ENCODE results near the gene GRB14. TPM values are rescaled to one million over a fixed set of nuclear protein-coding genes. Genes with fewer than 3 reads are reported as not detected.

GRB14 gene
- total RNA-seq (2021; ENCODE audit: unreplicated experiment) (not detected), Bru-seq, nascent RNA (percentile 14 among the genes with signal in this experiment), BruChase-seq, experiment 1, labeled RNA remaining after a 2-hour chase (percentile 15 among the genes with signal in this experiment), BruChase-seq, experiment 2, labeled RNA remaining after a 6-hour chase (percentile 11 among the genes with signal in this experiment)
- polyA plus RNA-seq (2012; ENCODE audit: insufficient read length) = not detected
- long read RNA-seq = 0 reads

DNA sequence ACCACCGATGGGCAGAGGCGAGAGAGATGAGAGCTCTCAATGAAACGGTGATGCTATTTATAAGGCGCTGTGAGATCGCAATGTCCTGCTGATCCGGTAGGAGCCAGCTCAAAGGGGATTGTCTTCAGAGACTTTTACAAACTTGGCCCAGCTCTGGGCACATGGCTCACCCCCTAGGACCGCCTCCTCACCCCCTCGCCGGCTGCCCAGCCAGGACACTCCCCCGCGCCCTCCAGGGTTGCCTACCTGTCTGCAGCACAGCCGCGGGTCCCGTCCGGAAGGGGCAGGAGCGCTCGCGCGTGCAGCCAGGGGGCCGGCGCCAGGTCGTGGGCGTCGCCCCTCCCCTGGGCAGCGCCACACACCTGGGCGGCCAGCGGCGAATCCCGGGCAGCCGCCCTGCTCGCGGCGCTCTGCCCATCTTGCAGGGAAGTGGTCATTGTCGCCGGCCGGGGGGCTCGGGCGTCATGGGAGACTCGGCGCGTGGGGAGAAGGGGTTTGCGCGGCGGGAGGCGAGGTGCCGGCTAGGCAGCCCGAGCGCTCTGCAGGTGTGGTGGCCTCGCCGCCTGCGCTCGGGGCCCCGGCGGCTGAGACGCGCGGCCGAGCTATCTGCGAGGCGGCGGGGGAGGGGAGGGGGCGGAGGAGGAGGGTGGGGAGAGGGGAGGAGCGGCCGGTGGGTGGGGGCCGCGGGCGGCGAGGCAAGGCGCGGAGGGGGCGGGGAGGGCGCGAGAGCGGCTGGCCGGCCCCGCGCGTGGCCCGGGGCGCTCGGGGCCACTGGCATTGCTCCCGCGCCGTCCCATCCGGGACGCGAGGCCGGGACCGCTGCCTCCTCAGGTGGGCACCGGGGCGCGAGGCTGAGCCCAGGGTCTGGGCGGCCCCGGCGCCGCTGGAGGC is at the start of gene GRB14:
TSS of gene GRB14 (minus strand) at position 610 of the 891 bp plus-strand sequence. CDS start at position 437, 173 bp downstream.
- H3K27me3 ChIP-seq (ENCODE audit: control insufficient read depth, insufficient read depth, low read length) = peaks cover 28% of the 10 kb centered on the region
- ChIA-PET POLR2A (no interaction called here), CTCF (no interaction called here)
- H3K4me1 ChIP-seq (ENCODE audit: control insufficient read depth, insufficient read depth, low read length) = no peaks in the 10 kb centered on the region
- no peak for TF ChIP-seq CTCF (IDR thresholded peaks at IDR 0.05)
- no peaks in the 10 kb centered on the region for H3K36me3 ChIP-seq (ENCODE audit: control insufficient read depth, insufficient read depth, low read length)
- no peak within 1 kb of the TSS for H3K27ac ChIP-seq (ENCODE audit: low read length)
- intact Hi-C loops (cut with micrococcal nuclease; ENCODE audit: unreplicated experiment) (no loop called here), in situ Hi-C loops (cut with HindIII; ENCODE audit: low pct_unique_long_range_greater_than_20kb, low sequenced_read_pairs) (no loop called here)
- ATAC-seq (peak; percentile 65), DNase-seq (ENCODE audit: low read depth, low spot score) (no peak)
- no TSS peak for BruUV-seq (replicated peaks)
- H3K4me3 ChIP-seq (ENCODE audit: low read depth in 2 of 2, low read length in 2 of 2) = peak within 1 kb of the TSS; percentile 41 to 49
- H3K9me3 ChIP-seq (ENCODE audit: control insufficient read depth, insufficient read depth, low read depth, low read length) = no peaks in the 10 kb centered on the region

DNA sequence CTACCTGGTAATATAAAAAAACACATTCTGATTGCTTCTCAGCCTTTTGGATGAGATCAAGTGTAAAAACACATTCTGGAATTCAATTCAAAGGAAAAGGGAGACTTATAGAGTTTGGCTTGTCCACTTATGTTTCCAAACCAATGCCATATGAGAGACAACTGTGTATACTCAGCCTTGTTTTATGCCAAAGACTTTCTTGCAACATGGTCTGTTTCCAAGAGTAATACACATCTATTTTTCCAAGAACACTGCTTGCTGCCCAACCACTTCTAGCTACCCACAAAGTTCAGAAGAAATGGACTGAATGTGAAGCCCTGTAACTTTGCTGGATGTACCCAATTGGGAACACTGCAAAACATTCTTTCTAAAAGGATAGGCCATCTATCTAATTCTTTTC is 48.0 kb upstream of the GRB14 start:
- H3K27ac ChIP-seq (ENCODE audit: low read length) = no peak overlapping the region
- intact Hi-C loops (cut with micrococcal nuclease; ENCODE audit: unreplicated experiment) (no loop called here), in situ Hi-C loops (cut with HindIII; ENCODE audit: low pct_unique_long_range_greater_than_20kb, low sequenced_read_pairs) (no loop called here)
- no TSS peak for BruUV-seq (replicated peaks)
- H3K27me3 ChIP-seq (ENCODE audit: control insufficient read depth, insufficient read depth, low read length) = no peaks in the 10 kb centered on the region
- DNase-seq (ENCODE audit: low read depth, low spot score) (no peak), ATAC-seq (no peak)
- no peak overlapping the region for H3K4me3 ChIP-seq (ENCODE audit: low read depth in 2 of 2, low read length in 2 of 2)
- no peaks in the 10 kb centered on the region for H3K9me3 ChIP-seq (ENCODE audit: control insufficient read depth, insufficient read depth, low read depth, low read length)
- ChIA-PET POLR2A (no interaction called here), CTCF (no interaction called here)
- H3K4me1 ChIP-seq (ENCODE audit: control insufficient read depth, insufficient read depth, low read length) = no peaks in the 10 kb centered on the region
- H3K36me3 ChIP-seq (ENCODE audit: control insufficient read depth, insufficient read depth, low read length) = no peaks in the 10 kb centered on the region
- TF ChIP-seq, protein P1, sequence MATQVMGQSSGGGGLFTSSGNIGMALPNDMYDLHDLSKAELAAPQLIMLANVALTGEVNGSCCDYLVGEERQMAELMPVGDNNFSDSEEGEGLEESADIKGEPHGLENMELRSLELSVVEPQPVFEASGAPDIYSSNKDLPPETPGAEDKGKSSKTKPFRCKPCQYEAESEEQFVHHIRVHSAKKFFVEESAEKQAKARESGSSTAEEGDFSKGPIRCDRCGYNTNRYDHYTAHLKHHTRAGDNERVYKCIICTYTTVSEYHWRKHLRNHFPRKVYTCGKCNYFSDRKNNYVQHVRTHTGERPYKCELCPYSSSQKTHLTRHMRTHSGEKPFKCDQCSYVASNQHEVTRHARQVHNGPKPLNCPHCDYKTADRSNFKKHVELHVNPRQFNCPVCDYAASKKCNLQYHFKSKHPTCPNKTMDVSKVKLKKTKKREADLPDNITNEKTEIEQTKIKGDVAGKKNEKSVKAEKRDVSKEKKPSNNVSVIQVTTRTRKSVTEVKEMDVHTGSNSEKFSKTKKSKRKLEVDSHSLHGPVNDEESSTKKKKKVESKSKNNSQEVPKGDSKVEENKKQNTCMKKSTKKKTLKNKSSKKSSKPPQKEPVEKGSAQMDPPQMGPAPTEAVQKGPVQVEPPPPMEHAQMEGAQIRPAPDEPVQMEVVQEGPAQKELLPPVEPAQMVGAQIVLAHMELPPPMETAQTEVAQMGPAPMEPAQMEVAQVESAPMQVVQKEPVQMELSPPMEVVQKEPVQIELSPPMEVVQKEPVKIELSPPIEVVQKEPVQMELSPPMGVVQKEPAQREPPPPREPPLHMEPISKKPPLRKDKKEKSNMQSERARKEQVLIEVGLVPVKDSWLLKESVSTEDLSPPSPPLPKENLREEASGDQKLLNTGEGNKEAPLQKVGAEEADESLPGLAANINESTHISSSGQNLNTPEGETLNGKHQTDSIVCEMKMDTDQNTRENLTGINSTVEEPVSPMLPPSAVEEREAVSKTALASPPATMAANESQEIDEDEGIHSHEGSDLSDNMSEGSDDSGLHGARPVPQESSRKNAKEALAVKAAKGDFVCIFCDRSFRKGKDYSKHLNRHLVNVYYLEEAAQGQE (IDR thresholded peaks at IDR 0.05; ENCODE audit: insufficient read depth in 1 of 2, low read depth in 2 of 2, low read length in 1 of 2) = no peak

DNA sequence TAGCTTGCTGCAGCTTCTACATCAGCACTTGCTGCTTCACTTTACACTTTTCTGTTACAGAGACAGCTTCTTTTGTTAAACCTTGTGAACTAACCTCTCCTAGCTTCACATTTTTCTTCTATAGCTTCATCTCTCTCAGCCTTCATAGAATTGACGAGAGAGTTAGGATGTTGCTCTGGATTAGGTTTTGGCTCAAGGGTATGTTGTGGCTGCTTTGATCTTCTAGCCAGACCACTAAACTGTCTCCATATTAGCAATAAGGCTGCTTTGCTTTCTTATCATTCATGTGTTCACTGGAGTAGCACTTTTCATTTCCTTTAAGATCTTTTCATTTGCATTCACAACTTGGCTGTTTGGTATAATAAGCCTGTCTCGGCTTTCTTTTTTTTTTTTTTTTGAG is 46.3 kb upstream of the GRB14 start:
- intact Hi-C loops (cut with micrococcal nuclease; ENCODE audit: unreplicated experiment) = no loop called here
- no TSS peak for BruUV-seq (replicated peaks)
- no peak for ATAC-seq

More for the DNA sequence above, 46.3 kb upstream of the GRB14 start:
- ChIA-PET POLR2A (no interaction called here), CTCF (no interaction called here)
- Histone ChIP-seq H3K27me3 (ENCODE audit: control insufficient read depth, insufficient read depth, low read length) (no peaks in the 10 kb centered on the region), H3K27ac (ENCODE audit: low read length) (no peak overlapping the region), H3K9me3 (ENCODE audit: control insufficient read depth, insufficient read depth, low read depth, low read length) (no peaks in the 10 kb centered on the region), H3K4me3 (ENCODE audit: low read depth in 2 of 2, low read length in 2 of 2) (no peak overlapping the region), H3K36me3 (ENCODE audit: control insufficient read depth, insufficient read depth, low read length) (no peaks in the 10 kb centered on the region), H3K4me1 (ENCODE audit: control insufficient read depth, insufficient read depth, low read length) (no peaks in the 10 kb centered on the region)
- no peak for DNase-seq (ENCODE audit: low read depth, low spot score)
- in situ Hi-C loops (cut with HindIII; ENCODE audit: low pct_unique_long_range_greater_than_20kb, low sequenced_read_pairs) = no loop called here
- TF ChIP-seq TCF7L2 (IDR thresholded peaks at IDR 0.05; ENCODE audit: low read depth, low read length) (no peak), CTCF (IDR thresholded peaks at IDR 0.05) (no peak), SIN3A (IDR thresholded peaks at IDR 0.05; ENCODE audit: borderline replicate concordance, insufficient read depth, low read depth, low read length) (no peak), POLR2AphosphoS5 (IDR thresholded peaks at IDR 0.05; ENCODE audit: low read depth, low read length) (no peak)
- TF ChIP-seq, protein P1 (IDR thresholded peaks at IDR 0.05; ENCODE audit: insufficient read depth in 1 of 2, low read depth in 2 of 2, low read length in 1 of 2) = no peak

Measured in Panc1 (cell line).